Trophoblast cell (in vitro differentiated cells and primary cell): Measurements from ENCODE around the gene WDR20.
A peak's percentile ranks its signal among the peaks of the same experiment; 100 is the strongest.

Source experiments
- DNase-seq, 2 donors: peaks; one replicate each; pipeline ENCODE4 v3.0.0-alpha.2; 2016
- H2AFZ ChIP-seq: 2 replicates; pipeline ENCODE4 v1.6.1; 2013; ENCODE audit warnings: low read length, moderate library complexity, mild to moderate bottlenecking; ENCODE audit not compliant: insufficient read depth, poor library complexity
- H2AK5ac ChIP-seq: 2 replicates; pipeline ENCODE4 v1.6.1; 2013; ENCODE audit warnings: mild to moderate bottlenecking, low read length
- H2BK120ac ChIP-seq: 2 replicates; pipeline ENCODE4 v1.6.1; 2013; ENCODE audit warnings: low read length, mild to moderate bottlenecking, moderate library complexity; ENCODE audit not compliant: insufficient read depth, poor library complexity
- H2BK12ac ChIP-seq: 2 replicates; pipeline ENCODE4 v1.6.1; 2013; ENCODE audit warnings: mild to moderate bottlenecking, low read length, moderate library complexity
- H2BK5ac ChIP-seq: 2 replicates; pipeline ENCODE4 v1.6.1; 2013; ENCODE audit warnings: low read length, low read depth, moderate library complexity, mild to moderate bottlenecking; ENCODE audit not compliant: poor library complexity
- H3K14ac ChIP-seq: 2 replicates; pipeline ENCODE4 v1.6.1; 2013; ENCODE audit warnings: mild to moderate bottlenecking, low read length
- H3K18ac ChIP-seq: 2 replicates; pipeline ENCODE4 v1.6.1; 2013; ENCODE audit warnings: mild to moderate bottlenecking, low read length
- H3K23ac ChIP-seq: 2 replicates; pipeline ENCODE4 v1.6.1; 2013; ENCODE audit warnings: low read length
- H3K27ac ChIP-seq: 2 replicates; pipeline ENCODE4 v1.5.1; 2013; ENCODE audit warnings: low read depth, mild to moderate bottlenecking, inconsistent platforms, low read length, moderate library complexity
- H3K27me3 ChIP-seq: 2 replicates; pipeline ENCODE4 v1.6.1; 2013; ENCODE audit warnings: inconsistent platforms, mild to moderate bottlenecking, low read length, moderate library complexity; ENCODE audit not compliant: insufficient read depth
- H3K36me3 ChIP-seq, 2 experiments: 1 replicate in 1 of 2; 2 replicates in 1 of 2; pipeline ENCODE4 v1.6.1; 2013; ENCODE audit warnings: low read length in 2 of 2, mild to moderate bottlenecking in 2 of 2, moderate library complexity in 1 of 2; ENCODE audit not compliant: insufficient read depth in 2 of 2, control insufficient read depth in 1 of 2
- H3K4ac ChIP-seq: 2 replicates; pipeline ENCODE4 v1.6.1; 2013; ENCODE audit warnings: low read depth, mild to moderate bottlenecking, low read length, moderate library complexity
- H3K4me1 ChIP-seq, 2 experiments: 1 replicate in 1 of 2; 2 replicates in 1 of 2; pipeline ENCODE4 v1.6.1; 2013; ENCODE audit warnings: low read length in 2 of 2, mild to moderate bottlenecking in 2 of 2, moderate library complexity in 1 of 2; ENCODE audit not compliant: insufficient read depth in 2 of 2, control insufficient read depth in 1 of 2
- H3K4me2 ChIP-seq: 2 replicates; pipeline ENCODE4 v1.6.1; 2013; ENCODE audit warnings: inconsistent platforms, mild to moderate bottlenecking, low read length, moderate library complexity
- H3K4me3 ChIP-seq: 2 replicates; pipeline ENCODE4 v1.5.1; 2013; ENCODE audit warnings: mild to moderate bottlenecking, low read depth, low read length, inconsistent platforms
- H3K79me1 ChIP-seq: one replicate; pipeline ENCODE4 v1.6.1; 2013; ENCODE audit warnings: low read length
- H3K79me2 ChIP-seq: 2 replicates; pipeline ENCODE4 v1.6.1; 2013; ENCODE audit warnings: low read length, mild to moderate bottlenecking; ENCODE audit not compliant: control insufficient read depth, insufficient read depth, poor library complexity
- H3K9ac ChIP-seq: 2 replicates; pipeline ENCODE4 v1.6.1; 2013; ENCODE audit warnings: mild to moderate bottlenecking, low read length
- H3K9me3 ChIP-seq: 2 replicates; pipeline ENCODE4 v1.6.1; 2013; ENCODE audit warnings: low read depth, mild to moderate bottlenecking, control low read depth, inconsistent platforms, low read length; ENCODE audit not compliant: insufficient read depth
- H4K12ac ChIP-seq: 2 replicates; pipeline ENCODE4 v1.6.1; 2013; ENCODE audit warnings: low read depth, mild to moderate bottlenecking, low read length, moderate library complexity
- H4K8ac ChIP-seq: 2 replicates; pipeline ENCODE4 v1.6.1; 2013; ENCODE audit warnings: low read depth, mild to moderate bottlenecking, low read length, moderate library complexity
- H4K91ac ChIP-seq: one replicate; pipeline ENCODE4 v1.6.1; 2013; ENCODE audit warnings: low read depth, mild to moderate bottlenecking, low read length, moderate library complexity
- WGBS: extraction: QIAGEN DNeasy Blood & Tissue Kit; methylation state at CpG from one replicate; pipeline ENCODE4 v1.1.7; 2013; ENCODE audit warnings: missing lambda C conversion rate; ENCODE audit not compliant: insufficient read length, insufficient coverage; ENCODE audit errors: extremely low coverage; 5-methylcytosine and 5-hydroxymethylcytosine counted together

The WDR20 gene

DNA sequence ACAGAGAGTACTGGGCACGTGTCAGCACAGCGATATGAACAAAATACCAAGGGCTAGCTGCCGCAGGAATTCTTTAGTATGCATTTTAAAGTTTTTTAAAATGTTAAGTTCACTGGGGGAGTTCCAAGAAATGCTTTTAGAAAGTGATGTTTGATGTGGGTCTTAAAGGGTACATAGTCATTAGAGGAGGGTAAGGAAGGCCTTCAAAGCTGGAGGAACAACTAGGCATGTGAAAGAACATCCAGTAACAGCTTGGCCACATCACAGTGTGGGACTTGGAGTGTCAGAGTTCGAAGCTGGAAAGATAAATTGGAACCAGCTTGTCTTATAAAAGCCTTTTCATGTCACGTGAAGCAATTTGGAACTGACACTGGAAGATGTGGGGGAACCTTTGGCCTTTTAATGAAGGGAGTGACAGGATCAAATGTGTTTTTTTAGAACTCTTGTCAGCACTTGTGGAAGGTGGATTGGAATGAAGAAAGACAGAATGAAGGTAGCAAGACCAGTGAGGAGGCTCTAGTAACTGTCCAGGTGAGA, 57.7 kb downstream of the WDR20 start:
- no peak overlapping the region for H4K91ac ChIP-seq
- no peak overlapping the region for H2AK5ac ChIP-seq
- no peak overlapping the region for H3K27ac ChIP-seq
- H3K27me3 ChIP-seq = no peaks in the 10 kb centered on the region
- no peak overlapping the region for H3K4me3 ChIP-seq
- H2BK12ac ChIP-seq = no peak overlapping the region
- no peak overlapping the region for H2BK120ac ChIP-seq
- no peak overlapping the region for H4K12ac ChIP-seq
- no peaks in the 10 kb centered on the region for H3K79me2 ChIP-seq
- H3K36me3 ChIP-seq = peaks cover 21 to 26% of the 10 kb centered on the region in 2 experiments
- H3K79me1 ChIP-seq = peaks cover 2% of the 10 kb centered on the region
- no peak overlapping the region for H3K4me2 ChIP-seq
- H3K14ac ChIP-seq = no peak overlapping the region
- H2BK5ac ChIP-seq = no peak overlapping the region
- no peak overlapping the region for H3K4ac ChIP-seq
- H3K9ac ChIP-seq = no peak overlapping the region
- peaks cover 2 to 5% of the 10 kb centered on the region in 2 experiments for H3K4me1 ChIP-seq
- peaks cover 4% of the 10 kb centered on the region for H3K9me3 ChIP-seq
- no peak overlapping the region for H3K18ac ChIP-seq
- DNase-seq = no peak
- WGBS = no CpG with 5 or more reads among the region's 5 CpGs
- no peak overlapping the region for H4K8ac ChIP-seq
- H2AFZ ChIP-seq = no peak overlapping the region
- H3K23ac ChIP-seq = no peak overlapping the region

DNA sequence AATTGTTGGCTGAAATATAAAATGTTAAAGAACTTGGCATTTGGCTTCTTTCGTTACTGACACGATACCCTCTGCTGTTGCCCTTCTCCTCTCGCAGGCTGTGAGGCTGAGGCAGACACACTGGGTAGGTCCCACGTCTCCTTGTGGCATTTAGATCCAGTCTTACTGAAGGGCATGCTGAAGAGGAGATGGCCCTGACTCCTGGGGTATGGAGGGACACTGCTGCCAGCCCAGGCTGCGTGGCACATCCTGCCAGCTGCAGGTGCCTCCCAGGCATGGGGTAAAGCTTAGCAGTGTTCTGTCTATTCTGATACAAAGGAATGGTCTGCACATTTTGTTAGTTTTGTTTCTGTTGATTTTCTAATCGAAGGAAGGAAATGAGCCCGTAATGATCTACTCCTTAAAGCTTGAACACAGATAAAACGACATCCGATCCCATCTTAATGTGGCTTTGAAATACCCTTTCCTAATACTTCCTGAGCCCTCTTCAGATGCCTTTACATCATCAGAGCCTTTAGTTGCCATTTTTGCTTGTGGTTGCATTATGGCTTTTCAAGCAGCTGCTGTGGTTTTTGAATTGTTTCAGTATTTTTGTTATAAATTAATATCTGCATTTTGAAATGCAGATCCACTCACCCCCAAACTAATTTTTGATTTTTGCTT, 61.1 kb downstream of the WDR20 start:
- DNase-seq = no peak
- H2BK12ac ChIP-seq = no peak overlapping the region
- no peak overlapping the region for H3K9ac ChIP-seq
- H3K4me2 ChIP-seq = no peak overlapping the region
- no peak overlapping the region for H4K12ac ChIP-seq
- no peak overlapping the region for H2BK5ac ChIP-seq
- no peak overlapping the region for H2AFZ ChIP-seq
- no peak overlapping the region for H4K8ac ChIP-seq
- H3K4me1 ChIP-seq = peaks cover 0 to 2% of the 10 kb centered on the region in 2 experiments
- no CpG with 5 or more reads among the region's 9 CpGs for WGBS
- peak overlapping the region; percentile 59 for H3K18ac ChIP-seq
- H3K36me3 ChIP-seq = peaks cover 30 to 42% of the 10 kb centered on the region in 2 experiments
- H3K79me2 ChIP-seq = no peaks in the 10 kb centered on the region
- no peak overlapping the region for H3K4me3 ChIP-seq
- peaks cover 4% of the 10 kb centered on the region for H3K9me3 ChIP-seq
- H4K91ac ChIP-seq = no peak overlapping the region
- H3K14ac ChIP-seq = no peak overlapping the region
- H2BK120ac ChIP-seq = no peak overlapping the region
- H3K27me3 ChIP-seq = no peaks in the 10 kb centered on the region
- peak overlapping the region; percentile 42 for H3K23ac ChIP-seq
- H3K79me1 ChIP-seq = no peaks in the 10 kb centered on the region
- H3K4ac ChIP-seq = no peak overlapping the region
- no peak overlapping the region for H2AK5ac ChIP-seq
- H3K27ac ChIP-seq = no peak overlapping the region

DNA sequence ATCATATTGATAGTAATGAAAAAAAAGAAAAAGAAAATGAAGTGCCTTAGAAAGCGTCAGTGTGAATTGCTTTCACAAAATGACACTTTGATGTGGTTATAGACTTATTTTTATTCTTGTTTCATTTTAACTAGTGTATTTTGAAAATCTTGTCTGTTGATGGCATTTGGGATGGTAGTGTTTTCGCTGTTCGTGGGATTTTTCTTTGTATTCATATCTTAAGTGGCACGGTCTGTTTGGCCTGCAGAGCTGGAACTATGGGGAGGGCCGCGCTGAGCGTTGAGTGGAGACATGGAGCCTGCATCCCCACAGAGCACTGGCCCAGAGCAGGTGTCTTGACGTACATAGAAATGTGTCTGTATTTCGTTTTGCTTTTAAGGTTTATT, 61.6 kb downstream of the WDR20 start:
- Histone ChIP-seq H3K79me2 (no peaks in the 10 kb centered on the region), H3K4me2 (no peak overlapping the region), H2BK12ac (no peak overlapping the region), H3K27ac (no peak overlapping the region), H2AFZ (no peak overlapping the region), H3K36me3 (peaks cover 30 to 43% of the 10 kb centered on the region in 2 experiments), H4K91ac (no peak overlapping the region), H3K18ac (no peak overlapping the region), H2BK120ac (no peak overlapping the region), H3K4me3 (no peak overlapping the region), H2BK5ac (no peak overlapping the region), H3K27me3 (no peaks in the 10 kb centered on the region), H4K12ac (no peak overlapping the region), H3K4ac (no peak overlapping the region), H3K9ac (no peak overlapping the region), H3K4me1 (peaks cover 0 to 2% of the 10 kb centered on the region in 2 experiments), H3K23ac (no peak overlapping the region), H3K9me3 (peaks cover 4% of the 10 kb centered on the region), H3K79me1 (no peaks in the 10 kb centered on the region), H2AK5ac (no peak overlapping the region), H4K8ac (no peak overlapping the region), H3K14ac (no peak overlapping the region)
- WGBS = 100% methylated on average over 2 of the region's 9 CpGs
- DNase-seq = no peak

DNA sequence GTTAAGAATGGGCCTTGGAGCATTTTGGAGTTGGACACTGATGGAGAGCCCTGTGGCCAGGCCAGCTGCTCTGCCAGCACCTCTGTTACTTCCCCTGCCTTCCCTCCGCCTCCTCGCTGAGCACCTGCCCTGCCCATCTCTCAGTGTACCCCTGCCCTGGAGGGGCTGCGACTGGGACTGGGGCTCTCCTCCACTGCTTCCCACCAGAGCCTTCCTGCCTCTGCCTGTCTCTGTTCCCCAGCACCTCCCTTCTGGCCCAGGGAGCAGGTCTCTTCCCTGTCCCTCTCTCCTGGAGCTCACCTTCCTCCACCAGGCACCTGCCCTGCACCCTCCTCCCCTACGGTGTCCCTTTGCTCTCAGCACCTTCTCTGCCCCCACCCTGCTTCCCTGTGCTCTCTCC, 62.1 kb downstream of the WDR20 start:
- no peak overlapping the region for H3K4ac ChIP-seq
- H3K27me3 ChIP-seq = no peaks in the 10 kb centered on the region
- no peak overlapping the region for H2BK120ac ChIP-seq
- H4K8ac ChIP-seq = no peak overlapping the region
- H3K36me3 ChIP-seq = peaks cover 30 to 43% of the 10 kb centered on the region in 2 experiments
- no peak overlapping the region for H2BK12ac ChIP-seq
- no peaks in the 10 kb centered on the region for H3K79me1 ChIP-seq
- no peak overlapping the region for H3K14ac ChIP-seq
- H4K12ac ChIP-seq = no peak overlapping the region
- H3K9me3 ChIP-seq = peaks cover 4% of the 10 kb centered on the region
- no peak overlapping the region for H3K4me3 ChIP-seq
- no peak overlapping the region for H3K27ac ChIP-seq
- no peak overlapping the region for H3K4me2 ChIP-seq
- H3K23ac ChIP-seq = no peak overlapping the region
- H3K18ac ChIP-seq = no peak overlapping the region
- DNase-seq = no peak
- no peaks in the 10 kb centered on the region for H3K79me2 ChIP-seq
- no peak overlapping the region for H4K91ac ChIP-seq
- no peak overlapping the region for H2AK5ac ChIP-seq
- H2AFZ ChIP-seq = no peak overlapping the region
- H3K9ac ChIP-seq = no peak overlapping the region
- no peak overlapping the region for H2BK5ac ChIP-seq
- WGBS = no CpG with 5 or more reads among the region's 4 CpGs
- H3K4me1 ChIP-seq = no peaks in the 10 kb centered on the region
